Smooth muscle cell of the brain vasculature (primary cell): Measurements from ENCODE around the gene TRIM44.

Source experiments
- DNase-seq: peaks from one replicate; pipeline ENCODE4 v3.0.0-alpha.2; 2012; ENCODE audit warnings: low read depth, low spot score

TRIM44 gene

DNA sequence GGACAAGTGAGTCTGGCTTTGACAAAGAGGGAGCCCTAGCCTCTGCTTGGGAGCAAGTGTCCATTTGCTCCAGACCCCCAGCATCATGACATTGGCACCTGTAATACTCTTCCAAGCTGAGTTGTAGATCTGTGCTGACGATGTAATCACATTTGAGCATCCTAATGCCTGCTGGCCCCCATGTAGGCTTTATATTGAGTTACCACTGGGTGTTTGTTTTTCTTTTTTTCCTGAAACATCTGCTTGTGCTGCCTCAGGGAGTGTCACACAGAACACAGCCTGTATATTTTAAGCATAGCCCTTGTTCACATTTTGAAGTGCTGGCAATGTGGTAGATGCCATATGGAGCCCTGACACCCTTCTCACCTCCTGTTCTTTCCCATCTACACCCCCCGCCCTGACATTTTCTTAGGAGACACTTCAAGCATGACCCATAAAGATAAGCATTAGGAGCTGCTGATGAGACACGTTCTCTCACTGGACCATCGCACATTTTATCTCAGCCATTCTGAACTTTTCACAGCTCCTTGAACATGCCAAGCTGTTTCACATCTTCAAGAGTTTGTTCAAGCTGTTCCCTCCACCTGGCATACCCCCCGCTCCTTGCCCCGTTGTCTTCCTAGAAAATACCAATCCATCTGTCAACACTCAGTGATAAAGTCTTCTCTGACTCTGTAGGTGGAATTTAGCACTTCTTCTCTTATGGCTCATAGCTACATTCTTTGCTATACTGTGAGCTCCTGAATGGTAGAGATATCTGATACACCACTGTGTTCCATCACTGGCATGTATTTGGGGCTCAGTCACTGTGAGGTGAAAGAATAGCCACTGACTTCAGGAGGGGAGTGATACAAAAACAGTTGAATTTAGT is 128.7 kb downstream of the TRIM44 start:
- no peak for DNase-seq

GRCh38 chr11:35792148-35792845 is 129.7 kb downstream of the TRIM44 start:
- DNase-seq: no peak

GRCh38 chr11:35792846-35793192 is 130.2 kb downstream of the TRIM44 start:
- DNase-seq: no peak

GRCh38 chr11:35794333-35794732 is 131.8 kb downstream of the TRIM44 start:
- DNase-seq: no peak

DNA sequence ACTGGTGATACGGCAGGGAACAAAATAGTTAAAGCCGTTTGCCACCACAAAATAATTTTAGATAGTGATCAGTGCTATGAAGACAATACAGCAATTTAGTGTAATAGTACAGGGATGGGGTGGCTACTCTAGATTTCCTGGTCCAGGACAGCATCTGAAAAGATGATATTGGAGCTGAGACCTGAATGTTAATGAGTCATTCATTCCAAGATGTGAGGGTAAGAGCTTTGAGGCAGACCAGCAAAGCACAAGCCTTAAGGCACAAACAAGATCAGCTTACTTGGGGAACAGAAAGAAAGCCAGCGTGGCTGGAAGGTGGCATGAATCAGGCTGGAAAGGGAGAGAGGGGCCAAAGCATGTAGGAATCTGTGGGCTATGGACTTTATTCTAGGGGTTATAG is 132.3 kb downstream of the TRIM44 start:
- no peak for DNase-seq

- no peak for DNase-seq
Observed at GRCh38 chr11:35796562-35796961, 134.0 kb downstream of the TRIM44 start.

- DNase-seq: no peak
Observed at GRCh38 chr11:35798423-35798822, 135.8 kb downstream of the TRIM44 start.

GRCh38 chr11:35798983-35799382 is 136.4 kb downstream of the TRIM44 start:
- no peak for DNase-seq

DNA sequence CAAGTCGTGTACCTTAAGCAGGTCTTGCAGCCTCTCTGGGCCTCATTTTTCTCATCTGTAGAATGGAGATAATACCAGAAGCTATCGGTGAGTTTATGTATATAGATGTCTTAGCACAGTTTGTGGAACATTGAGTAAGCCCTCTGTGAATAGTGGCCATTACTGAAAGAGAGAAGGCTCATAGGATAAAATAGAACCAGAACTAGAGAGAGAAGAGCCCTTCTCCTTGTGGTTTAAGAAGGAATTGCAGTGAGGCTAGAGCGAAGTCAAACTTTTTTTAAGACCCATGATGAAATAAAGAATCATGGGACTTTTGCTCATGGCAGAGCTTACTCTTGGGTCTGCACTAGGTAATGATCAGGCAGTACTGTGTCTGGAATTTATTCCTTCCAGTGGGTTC is 137.1 kb downstream of the TRIM44 start:
- DNase-seq: no peak

- no peak for DNase-seq
Observed at GRCh38 chr11:35800970-35801953, 138.7 kb downstream of the TRIM44 start.

- DNase-seq: no peak
Observed at GRCh38 chr11:35802221-35802620, 139.6 kb downstream of the TRIM44 start.

- DNase-seq: no peak
Observed at GRCh38 chr11:35802672-35803071, 140.1 kb downstream of the TRIM44 start.

DNA sequence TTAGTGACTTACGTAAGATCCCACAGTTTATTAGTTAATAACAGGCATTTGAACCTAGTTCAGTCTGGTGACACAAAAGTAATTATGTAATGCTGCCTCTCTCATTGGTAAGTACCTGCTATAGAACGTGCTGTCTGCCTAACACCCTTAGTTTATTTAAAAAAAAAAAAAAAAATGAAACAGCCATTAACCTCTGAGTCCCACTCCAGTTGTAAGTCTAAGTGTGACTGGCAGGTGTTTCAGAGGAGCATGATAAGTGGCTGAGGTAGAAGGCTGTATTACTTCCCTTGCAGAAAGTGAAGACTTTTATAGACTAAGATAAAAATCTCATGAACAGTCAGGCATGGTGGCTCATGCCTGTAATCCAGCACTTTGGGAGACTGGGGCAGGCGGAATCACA is 140.5 kb downstream of the TRIM44 start:
- no peak for DNase-seq

DNA sequence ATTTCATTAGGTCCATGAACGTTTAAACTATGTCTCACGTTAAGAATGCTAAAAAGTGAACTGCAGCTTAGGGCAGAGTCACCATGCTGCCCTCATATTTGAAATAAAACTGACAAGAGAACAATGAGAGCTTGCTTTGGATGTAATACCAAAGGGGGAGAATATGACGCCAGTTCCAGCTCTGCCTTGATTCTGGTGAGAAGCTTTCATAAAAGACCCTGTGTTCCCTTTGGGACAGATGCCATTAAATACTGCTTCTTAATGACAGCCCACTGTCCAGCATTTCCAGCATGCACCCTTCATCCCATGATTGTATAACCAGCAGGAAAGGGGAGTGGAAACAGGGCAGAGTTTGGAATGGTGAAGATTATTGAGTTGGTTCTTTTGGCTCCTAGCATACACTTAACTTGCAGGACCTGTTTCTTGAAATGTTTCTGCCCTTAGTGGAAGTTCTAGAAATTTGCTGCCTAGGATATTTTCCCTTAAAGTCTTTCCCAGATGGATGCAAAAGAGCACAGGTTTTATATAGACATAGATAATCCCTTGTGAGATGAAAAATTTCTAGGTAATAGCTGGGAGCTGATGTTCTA is 142.0 kb downstream of the TRIM44 start:
- DNase-seq: no peak

DNA sequence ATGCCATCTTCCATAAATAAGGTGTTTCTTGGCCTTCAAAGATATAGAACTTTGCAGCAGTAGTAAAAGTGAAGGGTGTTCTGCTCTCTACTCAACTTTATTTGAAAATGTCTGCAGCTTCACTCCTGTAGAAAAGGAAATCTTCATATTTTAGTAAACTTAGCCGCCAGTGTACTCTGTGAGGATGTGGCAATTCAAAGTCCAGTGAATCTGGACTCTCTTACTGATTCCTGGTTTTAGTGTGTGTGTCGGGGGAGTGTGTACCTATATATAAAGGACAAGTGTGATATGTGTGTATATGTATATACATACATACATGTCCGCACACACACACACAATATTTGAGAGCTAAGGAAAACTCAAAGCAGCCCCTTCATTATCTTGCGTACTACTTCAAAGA is 147.0 kb downstream of the TRIM44 start:
- no peak for DNase-seq

GRCh38 chr11:35810045-35810645 is 147.6 kb downstream of the TRIM44 start:
- DNase-seq: no peak

- no peak for DNase-seq
Observed at GRCh38 chr11:35811783-35812182, 149.2 kb downstream of the TRIM44 start.

DNA sequence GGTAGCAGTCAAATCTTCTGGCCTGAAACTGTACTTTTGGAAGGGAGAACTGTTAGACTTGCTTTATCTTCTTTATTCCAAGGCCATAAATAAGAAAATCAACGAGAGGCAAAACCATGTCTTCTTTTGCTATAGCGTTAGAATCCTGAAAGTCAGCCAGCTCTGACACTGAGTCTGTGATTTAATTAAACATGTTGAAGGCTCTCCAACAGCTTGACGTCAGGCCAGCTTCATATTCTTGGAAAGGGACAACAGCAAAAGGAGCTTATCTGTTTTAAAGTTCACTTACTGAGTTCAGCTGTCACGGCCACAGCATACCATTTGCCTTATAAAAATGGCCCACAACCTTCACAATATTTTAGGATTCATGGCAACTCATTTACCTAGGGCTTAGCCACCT is 150.3 kb downstream of the TRIM44 start:
- DNase-seq: no peak

DNA sequence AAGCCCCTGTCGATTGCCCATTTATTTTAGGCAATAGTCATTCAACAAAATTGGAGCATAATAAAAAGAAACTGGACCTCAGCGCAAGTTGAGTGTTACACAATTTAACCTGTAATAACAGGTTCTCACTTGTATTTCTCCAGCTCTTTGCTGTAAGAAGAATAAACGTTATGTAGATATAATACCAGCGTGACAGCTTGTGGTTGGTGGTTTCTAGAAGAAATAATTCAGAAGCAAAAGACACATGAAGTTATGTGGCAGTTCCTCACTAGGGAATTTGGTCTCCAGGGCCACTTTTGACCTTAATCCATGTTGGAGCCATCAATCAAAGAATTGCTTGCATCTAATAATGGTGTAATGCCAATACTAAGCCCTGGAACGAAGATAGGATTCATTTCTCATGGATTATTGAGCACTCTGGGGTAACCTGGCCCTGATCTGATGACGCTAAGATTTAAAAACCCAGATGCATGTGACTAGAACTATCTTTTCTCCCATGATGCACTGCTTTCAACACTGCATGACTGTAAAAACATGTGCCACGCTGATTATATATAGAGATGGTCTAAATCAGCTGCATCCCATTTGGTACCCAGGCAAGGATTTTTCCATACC is 151.6 kb downstream of the TRIM44 start:
- DNase-seq: no peak

DNA sequence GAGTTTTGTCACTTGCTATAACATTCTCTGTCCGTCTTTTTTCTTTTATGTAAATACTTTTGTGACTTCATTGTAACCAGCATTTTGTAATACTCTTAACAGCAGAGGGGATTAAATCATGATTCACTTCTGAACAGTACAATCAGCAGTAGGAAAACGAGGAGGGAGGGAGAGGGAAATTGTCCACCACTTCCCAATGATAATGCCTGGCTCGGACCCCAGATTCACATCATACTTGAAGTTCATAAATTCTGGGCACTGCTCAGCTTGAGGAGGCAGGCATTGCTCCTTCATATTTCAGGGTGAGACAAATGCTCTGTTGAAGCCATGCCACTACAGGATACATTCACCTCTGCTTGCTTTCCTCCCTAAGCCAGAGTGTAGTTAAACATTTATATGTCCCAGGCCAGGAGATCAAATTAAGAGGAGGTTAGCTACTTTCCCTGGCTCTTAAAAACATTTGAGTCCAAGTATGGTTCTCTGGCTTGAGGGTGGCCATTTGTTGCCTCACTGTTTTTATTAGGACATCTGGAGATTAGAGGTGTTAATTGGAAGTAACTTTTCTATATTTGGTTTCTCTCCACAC is 152.2 kb downstream of the TRIM44 start:
- DNase-seq: no peak
